ENCODE data around the gene RGS3.
A peak's percentile ranks its signal among the peaks of the same experiment; 100 is the strongest.

The RGS3 gene

DNA sequence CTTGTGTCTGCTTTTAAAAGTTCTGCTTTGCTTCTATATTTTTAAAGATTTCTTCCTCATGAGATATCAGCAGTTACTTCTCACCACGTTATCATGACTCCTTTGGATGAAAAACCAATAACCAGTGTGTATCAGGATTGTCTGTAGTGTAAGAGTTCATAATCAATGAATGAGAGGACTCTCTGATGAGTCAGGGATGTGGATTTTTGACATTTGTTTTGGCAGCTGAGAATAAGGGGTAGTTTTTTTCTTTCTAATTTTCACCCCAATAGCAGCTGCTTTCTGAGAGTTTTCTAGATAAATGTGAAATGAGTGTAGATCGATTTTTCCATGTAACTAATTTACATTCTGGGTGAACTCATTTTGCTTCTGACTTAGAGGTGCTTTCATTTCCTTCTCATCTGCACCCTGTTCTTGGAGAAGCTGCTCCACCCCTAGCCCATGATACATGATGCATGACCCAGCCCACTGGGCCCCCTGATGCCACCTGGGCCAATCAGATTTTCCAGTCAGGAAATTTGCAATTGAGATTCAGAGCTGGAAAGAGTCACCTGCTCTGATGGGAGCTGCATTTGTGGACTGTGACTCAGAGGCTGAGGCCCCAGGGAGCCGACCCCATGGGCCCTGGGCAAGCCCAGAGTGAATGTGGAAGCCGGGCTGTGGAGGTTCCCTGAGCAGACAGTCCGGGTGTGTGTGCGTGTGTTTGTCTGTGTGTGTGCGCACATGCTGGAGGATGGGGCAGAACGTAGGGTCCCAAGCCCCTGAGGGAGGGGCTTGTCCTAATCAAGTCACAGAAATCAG lies 159.3 kb downstream of the RGS3 start (continued):
- TF ChIP-seq, protein P1, sequence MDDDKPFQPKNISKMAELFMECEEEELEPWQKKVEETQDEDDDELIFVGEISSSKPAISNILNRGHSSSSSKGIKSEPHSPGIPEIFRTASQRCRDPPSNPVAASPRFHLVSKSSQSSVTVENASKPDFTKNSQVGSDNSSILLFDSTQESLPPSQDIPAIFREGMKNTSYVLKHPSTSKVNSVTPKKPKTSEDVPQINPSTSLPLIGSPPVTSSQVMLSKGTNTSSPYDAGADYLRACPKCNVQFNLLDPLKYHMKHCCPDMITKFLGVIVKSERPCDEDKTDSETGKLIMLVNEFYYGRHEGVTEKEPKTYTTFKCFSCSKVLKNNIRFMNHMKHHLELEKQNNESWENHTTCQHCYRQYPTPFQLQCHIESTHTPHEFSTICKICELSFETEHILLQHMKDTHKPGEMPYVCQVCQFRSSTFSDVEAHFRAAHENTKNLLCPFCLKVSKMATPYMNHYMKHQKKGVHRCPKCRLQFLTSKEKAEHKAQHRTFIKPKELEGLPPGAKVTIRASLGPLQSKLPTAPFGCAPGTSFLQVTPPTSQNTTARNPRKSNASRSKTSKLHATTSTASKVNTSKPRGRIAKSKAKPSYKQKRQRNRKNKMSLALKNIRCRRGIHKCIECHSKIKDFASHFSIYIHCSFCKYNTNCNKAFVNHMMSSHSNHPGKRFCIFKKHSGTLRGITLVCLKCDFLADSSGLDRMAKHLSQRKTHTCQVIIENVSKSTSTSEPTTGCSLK (tag by site-specific recombination; IDR thresholded peaks at IDR 0.05) = no peak
- no peak for TF ChIP-seq GLI2 (tag by site-specific recombination; IDR thresholded peaks at IDR 0.05; ENCODE audit: borderline replicate concordance, low read depth)
- TF ChIP-seq, protein P2, sequence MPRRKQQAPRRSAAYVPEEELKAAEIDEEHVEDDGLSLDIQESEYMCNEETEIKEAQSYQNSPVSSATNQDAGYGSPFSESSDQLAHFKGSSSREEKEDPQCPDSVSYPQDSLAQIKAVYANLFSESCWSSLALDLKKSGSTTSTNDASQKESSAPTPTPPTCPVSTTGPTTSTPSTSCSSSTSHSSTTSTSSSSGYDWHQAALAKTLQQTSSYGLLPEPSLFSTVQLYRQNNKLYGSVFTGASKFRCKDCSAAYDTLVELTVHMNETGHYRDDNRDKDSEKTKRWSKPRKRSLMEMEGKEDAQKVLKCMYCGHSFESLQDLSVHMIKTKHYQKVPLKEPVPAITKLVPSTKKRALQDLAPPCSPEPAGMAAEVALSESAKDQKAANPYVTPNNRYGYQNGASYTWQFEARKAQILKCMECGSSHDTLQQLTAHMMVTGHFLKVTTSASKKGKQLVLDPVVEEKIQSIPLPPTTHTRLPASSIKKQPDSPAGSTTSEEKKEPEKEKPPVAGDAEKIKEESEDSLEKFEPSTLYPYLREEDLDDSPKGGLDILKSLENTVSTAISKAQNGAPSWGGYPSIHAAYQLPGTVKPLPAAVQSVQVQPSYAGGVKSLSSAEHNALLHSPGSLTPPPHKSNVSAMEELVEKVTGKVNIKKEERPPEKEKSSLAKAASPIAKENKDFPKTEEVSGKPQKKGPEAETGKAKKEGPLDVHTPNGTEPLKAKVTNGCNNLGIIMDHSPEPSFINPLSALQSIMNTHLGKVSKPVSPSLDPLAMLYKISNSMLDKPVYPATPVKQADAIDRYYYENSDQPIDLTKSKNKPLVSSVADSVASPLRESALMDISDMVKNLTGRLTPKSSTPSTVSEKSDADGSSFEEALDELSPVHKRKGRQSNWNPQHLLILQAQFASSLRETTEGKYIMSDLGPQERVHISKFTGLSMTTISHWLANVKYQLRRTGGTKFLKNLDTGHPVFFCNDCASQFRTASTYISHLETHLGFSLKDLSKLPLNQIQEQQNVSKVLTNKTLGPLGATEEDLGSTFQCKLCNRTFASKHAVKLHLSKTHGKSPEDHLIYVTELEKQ (tag by site-specific recombination; IDR thresholded peaks at IDR 0.05; ENCODE audit: borderline replicate concordance) = no peak
- TF ChIP-seq ZNF747 (tag by site-specific recombination; IDR thresholded peaks at IDR 0.05) = no peak
- TF ChIP-seq ZNF555 (tag by site-specific recombination; conservative IDR thresholded peaks at IDR 0.05) = no peak
- no peak for TF ChIP-seq ZNF473 (tag by site-specific recombination; IDR thresholded peaks at IDR 0.05)
- no peak for TF ChIP-seq ZNF530 (tag by site-specific recombination; IDR thresholded peaks at IDR 0.05; ENCODE audit: low read depth)
- TF ChIP-seq MZF1 (tag by site-specific recombination; IDR thresholded peaks at IDR 0.05; ENCODE audit: borderline replicate concordance) = no peak
- TF ChIP-seq ZNF785 (tag by site-specific recombination; IDR thresholded peaks at IDR 0.05) = no peak
- TF ChIP-seq, protein P3, sequence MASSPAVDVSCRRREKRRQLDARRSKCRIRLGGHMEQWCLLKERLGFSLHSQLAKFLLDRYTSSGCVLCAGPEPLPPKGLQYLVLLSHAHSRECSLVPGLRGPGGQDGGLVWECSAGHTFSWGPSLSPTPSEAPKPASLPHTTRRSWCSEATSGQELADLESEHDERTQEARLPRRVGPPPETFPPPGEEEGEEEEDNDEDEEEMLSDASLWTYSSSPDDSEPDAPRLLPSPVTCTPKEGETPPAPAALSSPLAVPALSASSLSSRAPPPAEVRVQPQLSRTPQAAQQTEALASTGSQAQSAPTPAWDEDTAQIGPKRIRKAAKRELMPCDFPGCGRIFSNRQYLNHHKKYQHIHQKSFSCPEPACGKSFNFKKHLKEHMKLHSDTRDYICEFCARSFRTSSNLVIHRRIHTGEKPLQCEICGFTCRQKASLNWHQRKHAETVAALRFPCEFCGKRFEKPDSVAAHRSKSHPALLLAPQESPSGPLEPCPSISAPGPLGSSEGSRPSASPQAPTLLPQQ (tag by site-specific recombination; IDR thresholded peaks at IDR 0.05) = no peak
- no peak for TF ChIP-seq ZNF510 (tag by site-specific recombination; IDR thresholded peaks at IDR 0.05; ENCODE audit: insufficient replicate concordance)
- TF ChIP-seq HOXD13 (CRISPR knock-in tag; IDR thresholded peaks at IDR 0.05; ENCODE audit: borderline replicate concordance) = no peak
- TF ChIP-seq GLIS2 (tag by site-specific recombination; IDR thresholded peaks at IDR 0.05) = peak; percentile 78
- no peak for TF ChIP-seq ZNF658 (tag by site-specific recombination; IDR thresholded peaks at IDR 0.05)
- TF ChIP-seq PRDM1 (tag by site-specific recombination; IDR thresholded peaks at IDR 0.05) = 0 out of 2 replicates have a peak, but pooled peaks have one; percentile 28
- TF ChIP-seq ZBTB1 (tag by site-specific recombination; IDR thresholded peaks at IDR 0.05) = no peak
- no peak for TF ChIP-seq ZNF114 (tag by site-specific recombination; IDR thresholded peaks at IDR 0.05)
- no peak for TF ChIP-seq ZXDB (tag by site-specific recombination; IDR thresholded peaks at IDR 0.05)
- TF ChIP-seq ZNF792 (tag by site-specific recombination; IDR thresholded peaks at IDR 0.05) = no peak
- no peak for TF ChIP-seq ZNF571 (tag by site-specific recombination; IDR thresholded peaks at IDR 0.05)
- TF ChIP-seq ZBTB17 (tag by site-specific recombination; IDR thresholded peaks at IDR 0.05) = peak; percentile 61; the same call in 1 of the 2 replicates
- TF ChIP-seq, protein P4, sequence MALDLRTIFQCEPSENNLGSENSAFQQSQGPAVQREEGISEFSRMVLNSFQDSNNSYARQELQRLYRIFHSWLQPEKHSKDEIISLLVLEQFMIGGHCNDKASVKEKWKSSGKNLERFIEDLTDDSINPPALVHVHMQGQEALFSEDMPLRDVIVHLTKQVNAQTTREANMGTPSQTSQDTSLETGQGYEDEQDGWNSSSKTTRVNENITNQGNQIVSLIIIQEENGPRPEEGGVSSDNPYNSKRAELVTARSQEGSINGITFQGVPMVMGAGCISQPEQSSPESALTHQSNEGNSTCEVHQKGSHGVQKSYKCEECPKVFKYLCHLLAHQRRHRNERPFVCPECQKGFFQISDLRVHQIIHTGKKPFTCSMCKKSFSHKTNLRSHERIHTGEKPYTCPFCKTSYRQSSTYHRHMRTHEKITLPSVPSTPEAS (tag by site-specific recombination; IDR thresholded peaks at IDR 0.05) = 0 out of 2 replicates have a peak, but pooled peaks have one; percentile 16
- no peak for TF ChIP-seq SP7 (tag by site-specific recombination; IDR thresholded peaks at IDR 0.05)
- no peak for TF ChIP-seq ZNF558 (tag by site-specific recombination; IDR thresholded peaks at IDR 0.05)
- TF ChIP-seq, protein P5, sequence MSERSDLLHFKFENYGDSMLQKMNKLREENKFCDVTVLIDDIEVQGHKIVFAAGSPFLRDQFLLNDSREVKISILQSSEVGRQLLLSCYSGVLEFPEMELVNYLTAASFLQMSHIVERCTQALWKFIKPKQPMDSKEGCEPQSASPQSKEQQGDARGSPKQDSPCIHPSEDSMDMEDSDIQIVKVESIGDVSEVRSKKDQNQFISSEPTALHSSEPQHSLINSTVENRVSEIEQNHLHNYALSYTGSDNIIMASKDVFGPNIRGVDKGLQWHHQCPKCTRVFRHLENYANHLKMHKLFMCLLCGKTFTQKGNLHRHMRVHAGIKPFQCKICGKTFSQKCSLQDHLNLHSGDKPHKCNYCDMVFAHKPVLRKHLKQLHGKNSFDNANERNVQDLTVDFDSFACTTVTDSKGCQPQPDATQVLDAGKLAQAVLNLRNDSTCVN (tag by site-specific recombination; optimal IDR thresholded peaks at IDR 0.05) = no peak
- no peak for TF ChIP-seq ZNF791 (tag by site-specific recombination; IDR thresholded peaks at IDR 0.05)
- TF ChIP-seq, protein P6, sequence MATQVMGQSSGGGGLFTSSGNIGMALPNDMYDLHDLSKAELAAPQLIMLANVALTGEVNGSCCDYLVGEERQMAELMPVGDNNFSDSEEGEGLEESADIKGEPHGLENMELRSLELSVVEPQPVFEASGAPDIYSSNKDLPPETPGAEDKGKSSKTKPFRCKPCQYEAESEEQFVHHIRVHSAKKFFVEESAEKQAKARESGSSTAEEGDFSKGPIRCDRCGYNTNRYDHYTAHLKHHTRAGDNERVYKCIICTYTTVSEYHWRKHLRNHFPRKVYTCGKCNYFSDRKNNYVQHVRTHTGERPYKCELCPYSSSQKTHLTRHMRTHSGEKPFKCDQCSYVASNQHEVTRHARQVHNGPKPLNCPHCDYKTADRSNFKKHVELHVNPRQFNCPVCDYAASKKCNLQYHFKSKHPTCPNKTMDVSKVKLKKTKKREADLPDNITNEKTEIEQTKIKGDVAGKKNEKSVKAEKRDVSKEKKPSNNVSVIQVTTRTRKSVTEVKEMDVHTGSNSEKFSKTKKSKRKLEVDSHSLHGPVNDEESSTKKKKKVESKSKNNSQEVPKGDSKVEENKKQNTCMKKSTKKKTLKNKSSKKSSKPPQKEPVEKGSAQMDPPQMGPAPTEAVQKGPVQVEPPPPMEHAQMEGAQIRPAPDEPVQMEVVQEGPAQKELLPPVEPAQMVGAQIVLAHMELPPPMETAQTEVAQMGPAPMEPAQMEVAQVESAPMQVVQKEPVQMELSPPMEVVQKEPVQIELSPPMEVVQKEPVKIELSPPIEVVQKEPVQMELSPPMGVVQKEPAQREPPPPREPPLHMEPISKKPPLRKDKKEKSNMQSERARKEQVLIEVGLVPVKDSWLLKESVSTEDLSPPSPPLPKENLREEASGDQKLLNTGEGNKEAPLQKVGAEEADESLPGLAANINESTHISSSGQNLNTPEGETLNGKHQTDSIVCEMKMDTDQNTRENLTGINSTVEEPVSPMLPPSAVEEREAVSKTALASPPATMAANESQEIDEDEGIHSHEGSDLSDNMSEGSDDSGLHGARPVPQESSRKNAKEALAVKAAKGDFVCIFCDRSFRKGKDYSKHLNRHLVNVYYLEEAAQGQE (tag by site-specific recombination; IDR thresholded peaks at IDR 0.05) = no peak

Measured in HEK293 (cell line).